NCI-H226 (cell line): ENCODE results near the gene GPD1L.
"Not testable (repeated sequence)": the region's sequence is repeated elsewhere in the genome, so short reads cannot be mapped to it uniquely, and the experiment has no call there.

Experiments
- DNase-seq: peaks from one replicate; pipeline ENCODE4 v3.0.0-alpha.2; 2015

Gene GPD1L

DNA sequence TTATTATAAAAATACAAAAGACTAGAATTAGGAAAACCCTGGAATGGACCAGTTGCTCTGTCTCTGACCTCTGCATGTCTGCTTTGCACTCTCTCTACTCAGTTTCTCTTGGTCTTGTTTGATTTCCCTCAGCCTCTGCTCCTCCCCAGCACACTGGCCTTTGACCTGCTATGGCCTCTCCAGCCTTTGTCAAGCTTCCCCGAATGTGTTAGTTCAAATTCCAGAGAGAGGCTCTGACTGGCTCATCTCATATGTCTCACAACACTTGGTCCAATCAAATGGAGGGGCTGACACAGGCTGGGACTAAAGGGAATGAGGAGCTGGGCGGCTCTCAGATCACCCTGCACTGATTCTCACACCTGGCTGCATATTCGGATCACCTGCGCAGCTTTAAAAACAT is 79.7 kb downstream of the GPD1L start:
- no peak for DNase-seq

DNA sequence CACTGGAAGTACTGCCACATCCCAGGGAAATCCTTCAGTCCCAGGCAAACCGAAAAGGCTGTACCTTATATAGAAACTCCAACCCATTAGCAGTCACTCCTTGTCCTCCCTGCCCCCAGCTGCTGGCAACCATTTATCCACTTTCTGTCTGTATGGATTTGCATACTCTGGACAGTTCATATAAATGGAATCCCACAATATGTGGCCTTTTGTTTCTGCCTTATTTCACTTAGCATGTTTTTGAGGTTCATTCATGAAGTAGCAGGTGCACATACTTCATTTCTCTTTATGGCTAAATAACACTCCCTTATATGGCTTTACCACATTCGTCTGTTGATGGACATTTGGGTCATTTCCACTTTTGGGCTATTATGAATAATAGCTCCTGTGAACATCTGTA is 80.5 kb downstream of the GPD1L start:
- DNase-seq, result no peak

DNA sequence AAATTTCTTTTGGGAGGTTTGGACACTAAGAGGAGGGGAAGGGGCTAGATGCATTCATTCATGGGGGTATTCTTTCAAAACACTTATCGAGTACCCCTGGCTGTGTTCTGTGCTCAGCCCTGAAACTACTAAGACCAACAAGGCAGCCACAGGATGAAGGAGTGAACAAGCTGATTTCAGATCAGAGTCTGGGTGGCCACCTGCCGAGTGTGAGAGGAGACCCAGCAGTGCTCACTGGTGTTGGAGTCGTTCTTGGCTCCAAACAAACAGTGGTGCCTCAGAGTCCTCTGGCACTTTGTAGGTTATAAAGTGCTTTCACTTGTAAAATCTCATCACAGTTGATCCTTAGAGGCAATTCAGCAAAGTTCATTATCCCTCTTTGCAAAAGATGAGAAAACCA is 83.3 kb downstream of the GPD1L start:
- DNase-seq, result no peak

DNA sequence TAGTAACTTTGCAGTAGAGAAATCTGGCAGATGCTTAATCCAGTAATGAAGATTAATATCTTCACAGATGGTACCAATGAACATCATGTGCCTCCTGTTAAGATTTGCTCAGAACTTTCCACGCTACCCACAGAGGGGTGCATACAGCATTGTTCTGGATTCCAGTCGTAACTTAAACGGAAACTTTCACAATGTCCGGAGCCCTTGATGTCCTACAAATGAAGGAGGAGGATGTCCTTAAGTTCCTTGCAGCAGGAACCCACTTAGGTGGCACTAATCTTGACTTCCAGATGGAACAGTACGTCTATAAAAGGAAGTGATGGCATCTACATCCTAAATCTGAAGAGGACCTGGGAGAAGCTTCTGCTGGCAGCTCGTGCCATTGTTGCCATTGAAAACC is 84.1 kb downstream of the GPD1L start:
- DNase-seq, result not testable (repeated sequence)

DNA sequence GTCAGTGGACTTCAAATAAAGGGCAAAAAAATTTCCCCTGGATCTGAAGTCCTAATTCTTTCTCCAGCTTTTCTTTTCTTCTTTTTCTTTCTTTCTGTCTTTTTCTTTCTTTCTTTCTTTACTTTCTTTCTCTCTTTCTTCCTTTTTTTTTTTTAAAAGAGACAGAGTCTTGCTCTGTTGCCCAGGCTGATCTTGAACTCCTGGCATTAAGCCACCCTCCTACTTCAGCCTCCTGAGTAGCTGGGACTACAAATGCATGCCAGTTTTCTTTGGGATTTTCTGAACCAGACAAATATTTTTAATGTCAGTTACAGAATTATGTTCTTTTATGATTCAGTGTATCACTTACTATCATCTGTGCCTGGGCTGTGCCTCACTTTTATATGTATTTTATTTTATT is 86.7 kb downstream of the GPD1L start:
- DNase-seq, result no peak

DNA sequence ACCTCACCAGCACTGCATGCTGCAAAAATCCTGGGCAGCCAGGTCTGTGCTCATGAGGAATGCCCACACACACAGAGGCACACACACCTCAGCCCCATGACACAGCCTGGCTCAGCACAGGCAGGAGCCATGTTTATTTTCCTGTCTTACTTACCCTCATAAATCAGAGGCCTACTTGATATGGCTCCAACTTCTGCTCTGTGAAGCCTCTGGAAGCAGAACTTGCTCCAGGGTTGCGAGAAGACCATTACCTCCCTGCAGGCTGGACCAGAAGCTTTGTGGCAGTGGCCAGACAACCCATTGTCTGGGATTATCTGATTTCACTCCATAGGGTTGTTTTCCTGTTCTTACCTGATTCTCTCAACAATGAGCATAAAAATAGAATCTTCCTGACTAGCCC is 88.2 kb downstream of the GPD1L start:
- DNase-seq, result peak; percentile 5

DNA sequence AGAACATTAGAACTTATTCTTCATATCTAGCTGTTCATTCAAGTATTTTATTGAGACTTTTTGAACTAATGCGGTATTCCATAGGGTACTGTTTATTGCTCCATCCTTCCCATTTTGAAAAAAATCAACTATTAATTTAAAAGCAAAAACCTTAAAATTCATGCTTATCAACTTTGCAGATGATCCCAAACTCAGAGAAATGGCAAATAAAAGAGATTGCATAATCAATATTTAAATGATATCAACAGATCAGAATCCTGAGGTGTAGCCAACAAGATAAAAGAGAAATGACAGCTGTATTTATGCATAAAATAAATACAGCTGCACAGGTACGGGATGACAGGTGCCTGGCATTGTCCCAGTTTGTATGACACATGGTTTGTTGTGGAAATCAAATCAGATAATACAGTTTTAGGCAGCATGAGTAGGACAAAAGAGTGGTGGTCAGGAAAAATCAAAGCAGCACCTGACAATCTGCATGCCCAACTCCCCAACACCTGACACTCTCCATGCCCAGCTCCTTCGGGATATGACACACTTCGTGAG is 89.6 kb downstream of the GPD1L start:
- DNase-seq, result no peak

DNA sequence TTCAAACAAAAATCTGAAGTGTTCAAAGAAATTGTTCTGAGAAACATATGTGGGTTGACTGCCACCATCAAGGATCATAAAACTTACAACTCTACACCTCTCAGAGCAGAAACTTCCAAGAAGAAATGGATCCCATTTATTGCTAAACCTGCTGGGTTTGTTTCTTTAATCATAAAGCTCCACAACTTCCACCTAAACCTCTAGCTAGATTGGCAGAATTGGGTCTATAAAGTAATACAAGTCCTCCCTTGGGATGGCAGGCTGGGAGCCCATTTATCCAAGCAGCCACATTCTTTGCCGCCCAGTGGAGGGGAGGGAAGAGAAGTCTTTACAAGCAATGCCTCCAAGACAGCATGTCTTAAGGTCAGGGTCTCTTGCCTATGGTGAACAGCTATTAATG is 91.6 kb downstream of the GPD1L start:
- no peak for DNase-seq

DNA sequence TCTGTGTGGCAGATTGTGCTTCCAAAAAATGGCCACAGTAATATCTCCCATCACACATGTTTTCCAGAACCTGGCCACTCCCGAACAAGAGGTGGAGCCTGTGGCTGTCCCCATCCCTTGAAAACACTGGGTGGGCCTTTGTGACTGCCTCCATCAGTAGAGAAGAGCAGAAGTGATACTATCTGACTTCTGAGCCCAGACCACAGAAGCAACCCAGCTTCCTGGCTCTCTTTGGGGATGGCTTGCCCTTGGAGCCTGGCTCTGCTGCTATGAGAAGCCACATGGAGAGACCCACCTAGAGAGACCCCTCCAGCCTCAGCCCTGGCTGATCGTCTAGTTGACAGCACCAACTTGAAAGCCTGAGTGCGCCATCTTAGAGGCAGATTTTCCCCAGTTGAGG is 92.3 kb downstream of the GPD1L start:
- no peak for DNase-seq

DNA sequence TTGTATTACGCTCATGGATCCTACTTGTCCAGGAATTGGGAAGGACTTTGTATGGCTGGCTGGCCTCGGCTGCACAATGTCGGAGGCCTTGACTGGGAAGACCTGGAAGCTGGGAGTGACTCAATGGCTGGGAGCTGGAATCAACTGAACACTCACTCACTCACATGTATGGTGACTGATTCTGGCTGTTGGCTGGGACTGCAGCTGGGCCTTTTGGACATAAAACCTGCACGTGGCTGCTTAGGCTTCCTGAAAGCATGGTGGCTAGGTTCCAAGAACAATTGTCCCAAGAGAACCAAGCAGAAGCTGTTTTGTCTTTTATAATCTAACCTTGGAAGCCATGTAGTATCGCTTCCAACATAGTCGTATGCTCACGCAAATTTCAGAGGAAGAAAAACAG is 94.1 kb downstream of the GPD1L start:
- no peak for DNase-seq

DNA sequence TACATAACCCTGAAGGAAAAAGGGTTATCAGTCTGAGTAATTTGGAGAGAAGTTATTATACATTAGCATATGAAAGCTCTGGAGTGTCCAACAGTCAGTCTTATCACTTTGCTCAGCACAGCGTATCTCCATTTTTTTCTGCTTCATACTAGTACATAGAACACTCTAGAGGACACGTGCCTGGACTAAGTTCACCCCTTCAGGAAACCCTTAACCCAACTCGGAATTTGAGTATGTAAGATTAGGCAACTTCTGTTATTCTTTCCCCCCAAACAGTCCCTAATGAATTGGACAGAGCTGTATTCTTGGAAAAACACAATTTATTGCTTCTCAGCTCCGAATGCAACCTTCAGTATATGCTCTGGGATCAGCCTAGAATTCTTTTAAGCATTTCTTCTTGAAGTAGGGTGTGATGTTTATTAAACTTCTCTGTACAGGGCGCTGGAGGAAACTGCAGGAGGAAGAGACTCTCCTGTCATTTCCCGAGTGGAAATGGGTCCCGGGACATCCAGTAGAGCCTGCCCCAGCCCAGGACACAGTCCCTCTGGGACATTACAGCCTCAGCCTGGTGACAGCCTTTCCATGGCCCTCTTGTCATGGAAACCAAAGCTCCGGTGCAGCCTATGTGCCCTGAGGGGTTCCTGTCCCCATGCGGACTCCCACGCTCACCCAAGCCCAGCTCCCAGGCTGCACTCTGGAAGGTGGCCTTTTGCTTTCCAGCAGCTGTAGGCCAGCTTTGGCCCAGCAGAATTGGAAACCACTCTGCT is 94.8 kb downstream of the GPD1L start:
- DNase-seq, result no peak

DNA sequence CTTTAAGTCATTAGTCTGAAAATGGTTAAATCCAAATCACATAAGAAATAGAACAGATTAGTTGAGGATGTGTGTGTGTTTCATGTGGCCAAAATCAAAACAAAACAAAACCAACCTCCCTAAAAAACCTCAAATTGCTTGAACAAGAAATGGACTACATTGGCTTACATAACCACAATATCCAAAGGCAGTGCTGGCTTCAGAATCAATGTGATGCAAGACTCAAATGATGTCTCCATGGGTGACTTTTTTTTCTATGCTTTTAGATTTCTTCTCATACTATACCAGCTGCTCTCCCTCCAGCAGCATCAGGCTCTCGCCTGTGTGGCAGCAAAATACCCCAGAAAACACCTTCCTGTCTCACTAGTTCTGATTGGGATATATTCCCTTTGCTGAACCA is 96.1 kb downstream of the GPD1L start:
- no peak for DNase-seq

DNA sequence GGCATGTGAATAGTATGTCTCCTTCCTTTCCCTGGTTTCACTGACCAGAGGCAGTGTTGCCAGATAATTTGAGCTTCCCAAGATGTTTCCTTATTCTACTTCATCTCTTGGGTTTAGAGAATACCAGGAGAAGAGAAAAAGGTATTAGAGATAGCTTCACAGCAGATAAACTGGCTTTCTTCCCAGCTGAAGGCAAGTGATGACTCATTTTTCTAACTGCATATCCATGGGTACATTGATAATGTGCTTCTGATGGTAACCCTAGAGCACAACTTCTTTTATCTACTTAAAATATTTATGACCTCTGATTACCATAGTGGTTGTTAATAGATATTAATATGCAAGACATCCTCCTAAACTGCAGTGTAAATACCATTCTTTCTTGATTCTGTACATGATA is 97.4 kb downstream of the GPD1L start:
- DNase-seq, result peak; percentile 84

DNA sequence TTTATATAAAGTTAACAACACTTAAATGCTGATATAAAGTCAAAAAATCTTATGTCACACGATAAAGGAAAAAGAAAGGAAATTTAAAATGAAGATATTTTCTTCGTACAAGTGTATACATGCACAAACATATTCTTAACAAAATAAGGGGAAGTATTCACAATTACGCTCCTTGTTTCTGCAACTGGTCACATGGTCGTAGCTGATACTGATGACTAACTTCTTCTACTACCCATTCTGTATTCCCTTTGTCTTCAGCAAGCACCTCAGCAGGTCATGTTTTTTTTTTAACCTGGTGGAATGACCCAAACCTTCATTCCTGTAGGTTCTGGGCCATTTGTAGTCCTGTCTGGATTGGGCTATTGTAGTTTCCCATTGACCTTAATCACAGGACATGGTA is 102.0 kb downstream of the GPD1L start:
- no peak for DNase-seq

DNA sequence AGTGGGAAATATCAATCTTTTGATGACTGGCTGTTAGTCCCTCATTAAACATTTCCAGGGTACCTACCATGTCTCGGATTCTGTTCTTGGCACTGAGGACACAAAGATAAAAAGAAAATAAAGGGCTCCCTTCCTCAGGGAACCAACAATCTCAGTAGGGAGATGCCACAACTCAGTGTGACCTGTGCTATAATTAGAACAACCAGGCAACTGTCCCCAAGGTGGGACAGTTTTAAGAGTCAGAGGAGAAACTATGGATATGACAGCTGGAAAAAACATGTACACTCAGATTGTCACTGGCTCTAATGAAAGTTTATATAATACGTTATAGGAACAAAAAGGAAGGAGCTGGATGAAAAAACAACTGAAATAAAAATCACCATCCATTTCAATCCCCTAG is 108.8 kb downstream of the GPD1L start:
- no peak for DNase-seq

DNA sequence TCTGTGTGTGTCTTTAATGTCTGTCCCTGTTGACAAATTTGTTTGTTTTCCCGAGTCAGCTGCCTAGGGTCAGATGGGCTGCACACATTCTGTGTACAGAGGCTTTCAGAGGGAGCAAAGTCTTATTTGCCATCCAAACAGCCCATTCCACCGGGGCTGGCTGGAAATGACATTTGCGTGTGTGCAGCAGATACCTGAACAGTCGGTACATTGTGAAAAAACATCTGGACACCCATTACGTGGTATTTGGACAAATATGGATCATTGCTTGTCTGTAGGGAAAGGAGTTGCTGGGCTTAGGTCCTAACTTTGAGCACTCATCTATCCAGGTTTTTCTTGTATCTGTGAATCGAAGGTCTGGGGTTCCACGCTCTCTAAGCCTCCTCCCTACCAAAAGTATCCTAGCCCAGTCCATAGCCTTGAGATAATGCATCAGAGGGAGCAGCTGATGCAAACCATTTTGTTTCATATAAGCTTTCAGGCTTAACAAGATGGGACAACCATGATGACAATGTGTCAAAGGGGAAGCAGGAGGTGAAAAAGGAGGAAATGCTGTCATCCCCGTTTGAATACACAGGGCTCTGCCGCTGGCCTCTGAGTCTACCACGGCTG is 109.9 kb downstream of the GPD1L start:
- no peak for DNase-seq

DNA sequence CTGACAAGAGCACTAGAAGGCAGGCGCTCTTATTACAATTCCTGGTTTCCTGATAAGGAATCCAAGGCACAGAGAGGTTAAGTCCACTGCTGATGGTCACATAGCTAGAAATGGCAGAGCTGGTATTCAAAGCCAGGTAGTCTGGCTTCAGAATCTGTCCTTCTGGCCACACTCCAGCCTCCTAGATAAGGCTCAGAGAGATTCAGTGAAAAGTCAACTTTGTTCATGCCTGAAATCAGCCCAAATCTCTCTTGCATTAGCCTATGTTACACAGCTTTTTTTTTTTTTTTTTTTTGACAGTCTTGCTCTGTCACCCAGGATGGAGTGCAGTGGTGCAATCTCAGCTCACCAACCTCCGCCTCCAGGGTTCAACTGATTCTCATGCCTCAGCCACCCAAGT is 110.9 kb downstream of the GPD1L start:
- no peak for DNase-seq
